GM12891 (cell line): ENCODE results near the gene FAM181A.
A peak's percentile ranks its signal among the peaks of the same experiment; 100 is the strongest.

Experiments used
- DNase-seq: peaks from one replicate; pipeline ENCODE4 v3.0.0; 2011; ENCODE audit warnings: low spot score; ENCODE audit not compliant: insufficient read length
- FAIRE-seq: peaks from 2 replicates; lab custom pipeline; 2011; peaks lifted over from hg19 to GRCh38; lab: Jason Lieb, UNC
- PAX5 ChIP-seq: IDR thresholded peaks from 2 replicates; pipeline ENCODE4 v1.6.1; 2011; ENCODE audit warnings: low read length, moderate library complexity, mild to moderate bottlenecking; ENCODE audit not compliant: insufficient read depth, severe bottlenecking
- POLR2A ChIP-seq: IDR thresholded peaks from 2 replicates; pipeline ENCODE4 v1.6.1; 2011; ENCODE audit warnings: low read depth, low read length, control low read depth
- POLR2AphosphoS5 ChIP-seq: IDR thresholded peaks from 2 replicates; pipeline ENCODE4 v1.6.1; 2011; ENCODE audit warnings: low read depth, low read length, control low read depth
- POU2F2 ChIP-seq: IDR thresholded peaks from 2 replicates; pipeline ENCODE4 v1.6.1; 2011; ENCODE audit warnings: low read depth, mild to moderate bottlenecking, control low read depth, low read length, moderate library complexity
- SPI1 ChIP-seq: IDR thresholded peaks from 2 replicates; pipeline ENCODE4 v1.6.1; 2011; ENCODE audit warnings: low read depth, low read length, control low read depth
- TAF1 ChIP-seq: IDR thresholded peaks from 2 replicates; pipeline ENCODE4 v1.6.1; 2011; ENCODE audit warnings: low read depth, low read length, control low read depth

Gene FAM181A

DNA sequence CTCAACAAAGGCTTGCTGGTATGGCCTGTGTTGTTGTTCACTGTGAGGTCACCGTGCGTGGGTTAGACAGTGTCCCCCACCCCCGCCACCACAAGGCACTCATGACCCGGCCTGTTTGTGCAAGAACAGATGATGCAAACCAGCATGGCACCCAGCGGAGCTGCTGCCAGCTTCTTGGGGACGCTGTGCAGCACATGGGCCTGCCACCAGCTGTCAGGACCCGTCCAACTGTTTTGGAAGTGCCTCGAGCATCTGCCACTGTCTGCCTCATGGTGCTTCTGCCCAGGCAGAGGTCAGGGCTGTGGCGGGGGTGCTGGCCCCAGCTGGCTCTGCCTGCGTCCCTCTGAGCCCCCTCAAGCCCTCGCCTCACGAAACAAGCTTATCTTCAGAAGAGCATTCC lies 47.7 kb downstream of the FAM181A start:
- TF ChIP-seq SPI1 (no peak), TAF1 (no peak)
- no peak for DNase-seq
- no peak for FAIRE-seq

DNA sequence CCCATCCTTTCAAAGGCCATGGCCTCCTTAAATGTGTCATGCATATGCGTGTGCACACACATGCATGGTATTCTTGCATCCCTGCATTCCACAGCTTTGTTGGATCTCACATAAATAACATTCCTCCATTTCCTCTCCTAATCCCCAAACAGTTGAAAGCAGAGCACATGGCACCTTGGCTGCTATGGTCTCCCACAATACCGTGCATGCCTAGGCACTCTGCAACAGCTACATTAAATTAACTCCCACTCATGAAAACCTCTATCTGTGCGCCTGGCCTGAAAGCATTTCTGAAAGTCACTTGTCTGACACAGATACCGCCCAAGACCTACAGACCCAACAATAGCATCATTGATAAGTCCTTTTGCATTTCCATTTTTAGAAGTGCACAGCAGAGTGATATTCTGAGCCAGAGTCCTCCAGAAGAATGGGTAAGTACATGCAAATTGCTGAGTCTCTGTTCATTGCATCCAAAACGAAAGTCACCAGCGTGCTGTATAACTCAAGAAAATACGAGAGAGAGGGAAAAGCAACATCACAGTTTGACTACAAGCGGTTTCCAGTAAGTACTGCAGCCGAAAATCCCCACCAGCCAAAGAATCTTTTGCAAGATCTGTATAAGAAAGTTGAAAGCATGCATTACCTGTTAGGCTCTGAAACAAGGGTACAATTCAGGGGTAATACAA lies 48.8 kb downstream of the FAM181A start:
- peak; percentile 41 for DNase-seq
- TF ChIP-seq TAF1 (0 out of 2 replicates have a peak, but pooled peaks have one; percentile 40), POU2F2 (peak; percentile 96), POLR2A (no peak; the same call in 1 of the 2 replicates), POLR2AphosphoS5 (no peak)
- peak; percentile 98 for FAIRE-seq

DNA sequence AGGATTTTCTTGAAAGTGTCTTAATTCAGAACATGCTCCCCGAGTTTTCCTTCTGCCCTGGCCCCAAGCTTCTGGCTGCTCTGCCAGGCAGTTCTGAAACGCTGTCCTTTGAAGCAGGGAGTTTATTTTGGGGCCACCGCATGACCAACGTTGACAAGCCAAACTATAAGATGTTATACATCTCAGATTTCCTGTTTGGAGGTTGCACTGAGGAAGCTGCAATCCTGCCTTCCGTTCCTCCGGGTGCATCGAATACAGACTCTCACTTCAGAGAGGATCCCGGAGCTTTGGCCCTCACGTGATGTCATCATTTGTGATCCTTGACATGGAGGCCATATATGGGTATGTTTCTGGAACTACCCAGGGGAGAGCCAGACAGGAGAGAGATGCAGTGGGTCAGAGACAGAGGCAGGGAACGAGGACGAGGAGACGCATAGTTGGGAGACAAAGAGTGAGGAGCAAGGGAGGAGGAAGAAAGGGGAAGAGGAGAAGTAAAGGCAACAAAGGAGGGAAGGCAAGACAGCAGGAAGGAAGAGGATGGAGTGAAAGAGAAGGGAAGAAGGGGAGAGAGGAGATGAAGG lies 49.4 kb downstream of the FAM181A start, which contains the start of gene ASB2:
TSS of gene ASB2 (minus strand) at position 94 of the 581 bp plus-strand sequence. CDS start 12,031 bp downstream, outside the sequence.
- DNase-seq (no peak), FAIRE-seq (no peak)
- no peak for TF ChIP-seq POLR2A
- TF ChIP-seq POLR2AphosphoS5 = no peak
- 0 out of 2 replicates have a peak, but pooled peaks have one; percentile 0 for TF ChIP-seq TAF1

DNA sequence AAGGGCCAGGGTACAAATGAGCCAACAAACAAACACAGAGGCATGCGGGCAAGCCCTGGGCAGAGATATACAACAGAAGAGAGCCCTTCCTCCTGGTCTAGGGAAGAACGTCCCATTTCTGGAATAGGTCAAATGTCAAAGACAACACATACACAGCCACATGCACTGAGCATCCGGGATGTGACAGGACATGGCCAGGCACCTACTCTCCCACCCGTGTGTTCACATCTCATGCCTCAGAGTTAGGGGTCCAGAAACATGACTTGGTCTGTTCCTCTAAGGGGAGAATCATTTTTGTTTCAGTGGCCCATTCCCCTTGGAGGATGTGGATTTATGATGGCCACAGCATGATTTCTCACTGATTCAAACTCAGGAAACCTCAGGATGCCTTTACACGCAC lies 50.0 kb downstream of the FAM181A start:
- no peak for DNase-seq
- TF ChIP-seq POU2F2 (0 out of 2 replicates have a peak, but pooled peaks have one; percentile 22), POLR2AphosphoS5 (no peak), POLR2A (no peak; the same call in 1 of the 2 replicates)
- FAIRE-seq = peak; percentile 43

DNA sequence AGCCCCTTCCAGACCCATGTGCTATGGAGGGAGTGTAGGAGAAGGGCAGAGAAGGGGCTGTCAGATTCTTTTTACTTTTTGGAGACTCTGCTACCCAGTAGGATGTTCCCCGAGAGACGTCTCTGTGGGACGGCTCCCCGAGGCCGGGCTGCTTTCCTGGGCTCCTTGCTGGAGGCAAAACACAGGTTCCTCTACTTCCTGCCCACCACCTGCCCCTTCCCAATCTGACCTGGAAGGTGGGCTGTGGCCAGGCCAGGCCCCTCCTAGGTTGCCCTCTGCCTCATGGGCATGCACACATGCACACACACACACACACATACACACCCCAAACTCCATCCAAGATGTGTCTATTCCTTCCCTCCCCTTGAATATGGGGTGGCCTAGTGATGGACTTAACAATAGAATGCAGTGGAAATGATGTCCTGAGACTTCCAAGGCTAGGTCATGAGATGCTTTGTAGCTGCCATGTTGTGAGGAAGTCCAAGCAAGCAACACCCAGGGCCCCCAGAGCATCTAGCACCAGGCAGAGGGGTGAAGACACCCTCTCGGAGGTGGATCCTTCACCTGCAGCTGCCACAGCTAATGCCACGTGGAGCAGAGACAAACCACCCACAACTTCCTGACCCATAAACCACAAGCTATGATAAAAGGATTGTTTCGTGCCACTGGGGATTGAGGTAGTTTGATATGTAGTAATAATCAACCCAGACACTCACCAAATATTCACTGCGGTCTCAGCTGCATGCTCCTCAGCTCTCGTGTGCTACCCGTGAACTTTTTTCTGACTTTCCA lies 50.8 kb downstream of the FAM181A start:
- DNase-seq (no peak), FAIRE-seq (peak; percentile 85)
- 0 out of 2 replicates have a peak, but pooled peaks have one; percentile 19 for TF ChIP-seq POLR2A
- TF ChIP-seq POU2F2 = peak; percentile 88
- no peak for TF ChIP-seq PAX5
- TF ChIP-seq SPI1 = peak; percentile 30; the same call in 1 of the 2 replicates
- TF ChIP-seq POLR2AphosphoS5 = no peak

DNA sequence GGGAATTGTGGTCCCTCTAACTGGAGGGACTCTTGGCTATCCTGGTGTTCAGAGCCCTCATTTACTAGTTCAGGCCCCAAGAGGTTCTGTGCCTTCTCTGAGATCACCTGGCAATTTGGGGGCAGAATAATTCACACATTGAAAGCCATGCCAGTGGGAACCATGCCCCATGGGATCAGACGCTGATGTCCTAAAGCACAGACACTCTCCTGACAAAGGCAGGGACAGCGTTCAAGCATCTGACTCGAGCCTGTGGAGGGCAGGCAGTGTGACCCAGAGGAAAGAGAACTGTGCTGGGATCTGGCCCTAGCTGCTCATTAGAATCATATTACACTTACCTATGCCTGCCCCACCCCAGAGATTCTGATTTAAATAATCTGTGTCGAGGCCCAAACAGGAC lies 51.6 kb downstream of the FAM181A start:
- FAIRE-seq = no peak
- DNase-seq = no peak
- no peak for TF ChIP-seq POLR2AphosphoS5
- no peak for TF ChIP-seq SPI1
- TF ChIP-seq PAX5 = no peak
- TF ChIP-seq POU2F2 = no peak
- no peak for TF ChIP-seq POLR2A
- TF ChIP-seq TAF1 = no peak
